Measurements from ENCODE around the gene ZFP3.
"Not testable (repeated sequence)": the region's sequence is repeated elsewhere in the genome, so short reads cannot be mapped to it uniquely, and the experiment has no call there.

The ZFP3 gene

GRCh38 chr17:5124896-5125295 is 46.6 kb downstream of the ZFP3 start:
- not testable (repeated sequence) for H3K9me3 ChIP-seq (ENCODE audit: control insufficient read depth, insufficient read depth, low read length); H3K4me1 ChIP-seq (ENCODE audit: control insufficient read depth, insufficient read depth, low read length); H3K4me3 ChIP-seq (ENCODE audit: low read length); H3K27ac ChIP-seq (ENCODE audit: low read length); DNase-seq (ENCODE audit: low read depth, low spot score); H3K36me3 ChIP-seq (ENCODE audit: control insufficient read depth, insufficient read depth, low read length); H3K27me3 ChIP-seq (ENCODE audit: control insufficient read depth, insufficient read depth, low read length)
- no CpG with 5 or more reads among the region's 7 CpGs for WGBS (ENCODE audit: insufficient coverage, insufficient read length)

- no peak for DNase-seq (ENCODE audit: low read depth, low spot score)
- H3K4me3 ChIP-seq (ENCODE audit: low read length), result no peak overlapping the region
- no peak overlapping the region for H3K27ac ChIP-seq (ENCODE audit: low read length)
- no peaks in the 10 kb centered on the region for H3K36me3 ChIP-seq (ENCODE audit: control insufficient read depth, insufficient read depth, low read length)
- H3K27me3 ChIP-seq (ENCODE audit: control insufficient read depth, insufficient read depth, low read length), result no peaks in the 10 kb centered on the region; the same call in 1 of the 2 replicates
- H3K9me3 ChIP-seq (ENCODE audit: control insufficient read depth, insufficient read depth, low read length), result no peaks in the 10 kb centered on the region
- 100% methylated on average over 1 of the region's 17 CpGs for WGBS (ENCODE audit: insufficient coverage, insufficient read length)
- peaks cover 2% of the 10 kb centered on the region; the same call in 1 of the 2 replicates for H3K4me1 ChIP-seq (ENCODE audit: control insufficient read depth, insufficient read depth, low read length)
These were observed 48.6 kb downstream of the ZFP3 start for GRCh38 chr17:5126719-5127488.

- Histone ChIP-seq H3K9me3 (ENCODE audit: control insufficient read depth, insufficient read depth, low read length) (no peaks in the 10 kb centered on the region), H3K36me3 (ENCODE audit: control insufficient read depth, insufficient read depth, low read length) (no peaks in the 10 kb centered on the region), H3K4me1 (ENCODE audit: control insufficient read depth, insufficient read depth, low read length) (peaks cover 2% of the 10 kb centered on the region; the same call in 1 of the 2 replicates), H3K4me3 (ENCODE audit: low read length) (no peak overlapping the region), H3K27me3 (ENCODE audit: control insufficient read depth, insufficient read depth, low read length) (no peaks in the 10 kb centered on the region; the same call in 1 of the 2 replicates), H3K27ac (ENCODE audit: low read length) (no peak overlapping the region)
- whole genome bisulfite sequencing (ENCODE audit: insufficient coverage, insufficient read length), result no CpG with 5 or more reads among the region's 4 CpGs
- DNase-seq (ENCODE audit: low read depth, low spot score), result no peak
These were observed 49.6 kb downstream of the ZFP3 start for GRCh38 chr17:5127910-5128309.

- not testable (repeated sequence) for H3K27me3 ChIP-seq (ENCODE audit: control insufficient read depth, insufficient read depth, low read length)
These were observed 50.1 kb downstream of the ZFP3 start for GRCh38 chr17:5128387-5128786.

GRCh38 chr17:5128905-5129535 is 50.8 kb downstream of the ZFP3 start:
- no CpG with 5 or more reads among the region's 11 CpGs for WGBS (ENCODE audit: insufficient coverage, insufficient read length)
- no peaks in the 10 kb centered on the region for H3K36me3 ChIP-seq (ENCODE audit: control insufficient read depth, insufficient read depth, low read length)

More at GRCh38 chr17:5128387-5128786, 50.1 kb downstream of the ZFP3 start:
- DNase-seq (ENCODE audit: low read depth, low spot score); H3K27ac ChIP-seq (ENCODE audit: low read length); H3K4me1 ChIP-seq (ENCODE audit: control insufficient read depth, insufficient read depth, low read length); H3K36me3 ChIP-seq (ENCODE audit: control insufficient read depth, insufficient read depth, low read length); H3K4me3 ChIP-seq (ENCODE audit: low read length); H3K9me3 ChIP-seq (ENCODE audit: control insufficient read depth, insufficient read depth, low read length): not testable (repeated sequence)
- no CpG with 5 or more reads among the region's 8 CpGs for WGBS (ENCODE audit: insufficient coverage, insufficient read length)

GRCh38 chr17:5129770-5130169 is 51.5 kb downstream of the ZFP3 start:
- not testable (repeated sequence) for H3K4me3 ChIP-seq (ENCODE audit: low read length); H3K27me3 ChIP-seq (ENCODE audit: control insufficient read depth, insufficient read depth, low read length); H3K27ac ChIP-seq (ENCODE audit: low read length); H3K9me3 ChIP-seq (ENCODE audit: control insufficient read depth, insufficient read depth, low read length); DNase-seq (ENCODE audit: low read depth, low spot score); H3K4me1 ChIP-seq (ENCODE audit: control insufficient read depth, insufficient read depth, low read length); H3K36me3 ChIP-seq (ENCODE audit: control insufficient read depth, insufficient read depth, low read length)
- no CpG with 5 or more reads among the region's 8 CpGs for WGBS (ENCODE audit: insufficient coverage, insufficient read length)

More at GRCh38 chr17:5128905-5129535, 50.8 kb downstream of the ZFP3 start:
- Histone ChIP-seq H3K27ac (ENCODE audit: low read length) (no peak overlapping the region), H3K4me1 (ENCODE audit: control insufficient read depth, insufficient read depth, low read length) (no peaks in the 10 kb centered on the region), H3K27me3 (ENCODE audit: control insufficient read depth, insufficient read depth, low read length) (no peaks in the 10 kb centered on the region), H3K4me3 (ENCODE audit: low read length) (no peak overlapping the region), H3K9me3 (ENCODE audit: control insufficient read depth, insufficient read depth, low read length) (no peaks in the 10 kb centered on the region)
- no peak for DNase-seq (ENCODE audit: low read depth, low spot score)

- DNase-seq (ENCODE audit: low read depth, low spot score); H3K4me1 ChIP-seq (ENCODE audit: control insufficient read depth, insufficient read depth, low read length); H3K36me3 ChIP-seq (ENCODE audit: control insufficient read depth, insufficient read depth, low read length); H3K9me3 ChIP-seq (ENCODE audit: control insufficient read depth, insufficient read depth, low read length); H3K27ac ChIP-seq (ENCODE audit: low read length); H3K27me3 ChIP-seq (ENCODE audit: control insufficient read depth, insufficient read depth, low read length); H3K4me3 ChIP-seq (ENCODE audit: low read length): not testable (repeated sequence)
- no CpG with 5 or more reads among the region's 10 CpGs for WGBS (ENCODE audit: insufficient coverage, insufficient read length)
These were observed 52.0 kb downstream of the ZFP3 start for GRCh38 chr17:5130261-5130660.

GRCh38 chr17:5130687-5131086 is 52.4 kb downstream of the ZFP3 start:
- H3K27ac ChIP-seq (ENCODE audit: low read length); H3K4me1 ChIP-seq (ENCODE audit: control insufficient read depth, insufficient read depth, low read length); H3K9me3 ChIP-seq (ENCODE audit: control insufficient read depth, insufficient read depth, low read length); H3K27me3 ChIP-seq (ENCODE audit: control insufficient read depth, insufficient read depth, low read length); H3K4me3 ChIP-seq (ENCODE audit: low read length); H3K36me3 ChIP-seq (ENCODE audit: control insufficient read depth, insufficient read depth, low read length); DNase-seq (ENCODE audit: low read depth, low spot score): not testable (repeated sequence)
- no CpG with 5 or more reads among the region's 5 CpGs for WGBS (ENCODE audit: insufficient coverage, insufficient read length)

- Histone ChIP-seq H3K27me3 (ENCODE audit: control insufficient read depth, insufficient read depth, low read length) (no peaks in the 10 kb centered on the region), H3K27ac (ENCODE audit: low read length) (no peak overlapping the region), H3K9me3 (ENCODE audit: control insufficient read depth, insufficient read depth, low read length) (no peaks in the 10 kb centered on the region), H3K4me1 (ENCODE audit: control insufficient read depth, insufficient read depth, low read length) (no peaks in the 10 kb centered on the region), H3K4me3 (ENCODE audit: low read length) (no peak overlapping the region), H3K36me3 (ENCODE audit: control insufficient read depth, insufficient read depth, low read length) (no peaks in the 10 kb centered on the region)
- DNase-seq (ENCODE audit: low read depth, low spot score), result no peak
- WGBS (ENCODE audit: insufficient coverage, insufficient read length), result no CpG with 5 or more reads among the region's 7 CpGs
These were observed 53.0 kb downstream of the ZFP3 start for GRCh38 chr17:5131146-5131715.

- H3K36me3 ChIP-seq (ENCODE audit: control insufficient read depth, insufficient read depth, low read length); H3K4me3 ChIP-seq (ENCODE audit: low read length); H3K9me3 ChIP-seq (ENCODE audit: control insufficient read depth, insufficient read depth, low read length); H3K27me3 ChIP-seq (ENCODE audit: control insufficient read depth, insufficient read depth, low read length); DNase-seq (ENCODE audit: low read depth, low spot score); H3K27ac ChIP-seq (ENCODE audit: low read length); H3K4me1 ChIP-seq (ENCODE audit: control insufficient read depth, insufficient read depth, low read length): not testable (repeated sequence)
- no CpG with 5 or more reads among the region's 16 CpGs for WGBS (ENCODE audit: insufficient coverage, insufficient read length)
These were observed 53.7 kb downstream of the ZFP3 start for GRCh38 chr17:5131799-5132502.
